ENCODE measurements around the gene LYPD4.
A peak's percentile ranks its signal among the peaks of the same experiment; 100 is the strongest.

LYPD4 gene

DNA sequence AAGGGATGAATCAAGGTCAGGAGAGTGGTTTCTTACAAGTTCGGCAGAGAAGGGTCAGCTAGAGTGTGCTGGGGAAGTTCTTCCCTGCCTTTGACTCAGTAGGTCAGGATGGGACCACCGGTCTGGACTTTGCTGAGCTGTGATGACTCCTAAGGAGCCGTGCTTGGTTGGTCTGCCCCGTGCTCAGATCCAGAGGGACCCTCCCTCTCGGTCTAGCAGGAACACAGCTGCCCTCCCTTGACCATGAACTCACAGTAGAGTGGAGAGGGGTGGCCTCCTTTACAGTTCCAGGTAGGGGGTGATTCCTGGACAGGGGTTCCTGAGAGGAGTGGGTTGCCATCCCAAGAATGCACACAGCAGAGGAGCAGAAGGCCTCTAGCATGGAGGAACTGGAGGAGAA, 19.9 kb upstream of the LYPD4 start:
- TF ChIP-seq, protein P1, sequence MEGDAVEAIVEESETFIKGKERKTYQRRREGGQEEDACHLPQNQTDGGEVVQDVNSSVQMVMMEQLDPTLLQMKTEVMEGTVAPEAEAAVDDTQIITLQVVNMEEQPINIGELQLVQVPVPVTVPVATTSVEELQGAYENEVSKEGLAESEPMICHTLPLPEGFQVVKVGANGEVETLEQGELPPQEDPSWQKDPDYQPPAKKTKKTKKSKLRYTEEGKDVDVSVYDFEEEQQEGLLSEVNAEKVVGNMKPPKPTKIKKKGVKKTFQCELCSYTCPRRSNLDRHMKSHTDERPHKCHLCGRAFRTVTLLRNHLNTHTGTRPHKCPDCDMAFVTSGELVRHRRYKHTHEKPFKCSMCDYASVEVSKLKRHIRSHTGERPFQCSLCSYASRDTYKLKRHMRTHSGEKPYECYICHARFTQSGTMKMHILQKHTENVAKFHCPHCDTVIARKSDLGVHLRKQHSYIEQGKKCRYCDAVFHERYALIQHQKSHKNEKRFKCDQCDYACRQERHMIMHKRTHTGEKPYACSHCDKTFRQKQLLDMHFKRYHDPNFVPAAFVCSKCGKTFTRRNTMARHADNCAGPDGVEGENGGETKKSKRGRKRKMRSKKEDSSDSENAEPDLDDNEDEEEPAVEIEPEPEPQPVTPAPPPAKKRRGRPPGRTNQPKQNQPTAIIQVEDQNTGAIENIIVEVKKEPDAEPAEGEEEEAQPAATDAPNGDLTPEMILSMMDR (conservative IDR thresholded peaks at IDR 0.05), result no peak
- no peak for TF ChIP-seq ZFX (IDR thresholded peaks at IDR 0.05)
- no peak overlapping the region for H3K27ac ChIP-seq

DNA sequence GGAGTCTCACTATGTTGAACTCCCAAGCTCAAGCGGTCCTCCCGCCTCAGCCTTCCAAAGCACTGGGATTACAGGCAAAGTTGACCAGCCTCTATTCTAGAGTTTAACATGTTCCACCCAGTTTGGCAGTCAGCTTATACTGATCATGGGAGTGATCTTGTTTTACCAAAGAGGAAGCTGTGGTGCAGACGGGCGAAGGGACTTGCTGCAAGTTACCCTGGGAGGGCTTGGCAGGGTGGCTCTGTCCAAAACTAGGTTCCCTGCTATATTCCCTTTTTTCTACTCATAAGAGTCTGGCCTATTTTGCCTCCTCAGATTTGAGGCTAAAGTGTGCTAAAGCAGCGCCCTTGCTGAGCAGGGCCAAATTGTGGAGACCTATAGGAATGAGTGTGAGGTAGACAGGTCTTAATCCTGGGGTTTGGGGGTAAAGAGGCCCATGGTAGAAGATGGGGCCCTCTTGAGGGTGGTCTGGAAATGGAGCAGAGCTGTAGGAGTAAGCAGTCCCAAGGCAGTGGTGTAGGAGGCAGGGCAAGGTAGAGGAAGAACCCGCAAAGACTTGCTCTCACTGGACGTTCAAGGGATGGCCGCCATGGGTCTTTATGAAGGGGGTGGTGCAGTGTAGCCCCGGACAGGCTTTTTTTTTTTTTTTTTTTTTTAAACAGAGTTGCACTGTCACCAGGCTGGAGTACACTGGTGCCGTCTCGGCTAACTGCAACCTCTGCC, 18.9 kb upstream of the LYPD4 start:
- TF ChIP-seq ZFX (IDR thresholded peaks at IDR 0.05), result no peak
- TF ChIP-seq, protein P1 (conservative IDR thresholded peaks at IDR 0.05), result no peak
- no peak overlapping the region for H3K27ac ChIP-seq

DNA sequence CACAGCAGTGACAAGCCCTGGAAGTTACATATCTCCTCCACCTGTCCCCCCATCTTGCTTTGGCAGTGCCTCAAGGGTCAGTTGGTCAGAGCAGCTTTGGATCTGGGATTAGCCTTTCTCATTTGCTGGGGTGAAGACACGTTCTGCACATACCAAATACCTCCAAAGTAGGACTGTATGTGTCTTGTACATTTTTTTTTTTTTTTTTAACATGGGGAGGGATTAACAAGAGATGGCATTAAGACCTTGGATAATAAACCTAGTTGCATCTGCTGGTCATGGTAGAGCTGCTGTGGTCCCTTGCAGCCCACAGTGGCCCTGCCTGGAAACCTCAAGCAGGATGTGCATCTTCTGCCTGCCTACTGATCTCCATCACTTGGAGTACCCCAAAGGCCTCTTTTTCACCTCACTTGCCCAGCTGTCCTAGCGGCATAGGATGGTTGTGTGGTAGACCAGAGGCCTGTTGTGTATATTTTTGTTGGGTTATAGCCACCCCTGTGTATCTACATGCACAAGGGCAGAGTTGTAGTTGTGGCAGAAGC, 18.0 kb upstream of the LYPD4 start:
- H3K27ac ChIP-seq, result 0 out of 2 replicates have a peak overlapping the region, but pooled peaks have one; percentile 1
- TF ChIP-seq, protein P1 (conservative IDR thresholded peaks at IDR 0.05), result no peak
- TF ChIP-seq ZFX (IDR thresholded peaks at IDR 0.05), result no peak

DNA sequence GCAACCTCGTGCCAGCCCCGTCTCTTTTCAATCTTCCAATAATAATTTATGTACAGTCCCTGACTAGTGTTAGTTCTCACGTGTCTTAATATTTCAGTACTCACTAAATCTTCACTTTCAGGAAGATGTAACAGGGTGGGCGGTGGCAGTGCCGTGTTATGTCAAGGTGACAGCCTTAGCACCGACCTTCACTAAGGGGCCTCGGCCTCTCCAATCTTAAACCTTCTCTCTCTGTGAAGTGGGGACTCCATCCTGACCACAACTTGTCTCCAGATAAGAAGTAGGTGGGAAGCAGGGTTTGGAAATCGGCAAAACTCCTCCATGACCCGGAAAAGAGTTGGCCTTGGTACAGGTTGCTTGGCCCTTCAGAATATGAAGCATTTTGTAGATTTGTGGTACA, 17.4 kb upstream of the LYPD4 start:
- 0 out of 2 replicates have a peak overlapping the region, but pooled peaks have one; percentile 1 for H3K27ac ChIP-seq

DNA sequence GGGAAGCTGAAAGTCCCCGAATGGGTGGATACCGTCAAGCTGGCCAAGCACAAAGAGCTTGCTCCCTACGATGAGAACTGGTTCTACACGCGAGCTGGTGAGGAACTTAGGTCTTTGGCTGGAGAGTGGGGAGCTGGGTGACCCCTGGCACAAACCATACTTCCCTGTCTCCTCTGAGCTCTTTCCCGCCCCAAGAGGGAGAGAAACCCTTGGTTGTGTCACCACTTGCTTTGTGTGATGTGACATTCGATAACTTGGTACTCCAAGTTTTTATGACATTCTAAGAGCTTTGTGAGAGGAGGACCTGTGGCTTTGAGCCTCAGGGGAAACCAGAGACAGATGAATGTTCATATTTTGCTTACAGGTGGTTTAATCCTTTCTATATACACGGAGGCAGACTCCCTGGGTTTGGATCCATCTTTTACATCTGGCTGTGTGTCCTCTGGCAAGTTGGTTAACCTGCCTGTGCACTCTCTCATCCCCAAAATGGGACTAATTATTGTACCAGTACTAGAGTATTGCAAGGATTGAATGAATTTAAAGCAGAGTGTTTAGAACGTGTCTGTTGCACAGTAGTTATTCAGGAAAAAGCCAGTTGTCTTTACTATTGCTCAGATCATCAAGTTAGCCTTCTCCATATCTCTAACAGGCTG, 16.8 kb upstream of the LYPD4 start:
- TF ChIP-seq ZFX (IDR thresholded peaks at IDR 0.05), result no peak
- TF ChIP-seq, protein P1 (conservative IDR thresholded peaks at IDR 0.05), result no peak

More for the DNA sequence above, 17.4 kb upstream of the LYPD4 start:
- TF ChIP-seq ZFX (IDR thresholded peaks at IDR 0.05), result no peak
- TF ChIP-seq, protein P1 (conservative IDR thresholded peaks at IDR 0.05), result no peak

DNA sequence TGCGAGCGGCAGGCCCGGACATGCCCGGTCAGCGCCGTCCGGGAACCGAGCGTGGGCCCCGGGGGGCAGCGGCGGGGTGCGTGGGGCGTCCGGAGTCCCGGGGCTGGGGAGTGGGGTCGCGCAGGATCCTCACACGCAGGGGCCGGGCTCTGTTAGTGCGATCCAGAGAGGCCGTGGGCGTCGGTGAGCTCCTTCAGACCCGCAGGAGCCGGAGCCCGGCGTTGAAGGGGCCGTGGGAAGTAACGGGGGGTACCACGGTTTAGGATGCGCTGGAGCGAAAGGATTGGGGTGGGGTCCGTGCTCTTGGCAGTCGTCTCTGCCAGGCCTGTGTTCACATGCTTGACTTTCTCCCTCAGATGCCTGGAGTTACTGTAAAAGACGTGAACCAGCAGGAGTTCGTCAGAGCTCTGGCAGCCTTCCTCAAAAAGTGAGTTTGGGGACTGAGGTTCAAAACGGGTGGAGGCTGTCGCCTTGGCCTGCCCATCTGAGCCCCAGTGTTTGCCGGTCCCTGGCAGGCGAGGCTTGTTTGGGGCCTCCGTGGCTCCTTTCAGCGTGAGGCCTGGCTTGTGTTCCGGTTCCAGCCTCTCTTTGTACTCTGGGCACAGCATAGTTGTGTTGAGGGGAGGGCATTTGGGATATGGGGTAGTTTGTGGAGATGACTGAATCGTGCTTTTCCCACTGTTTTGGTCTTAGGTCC, 16.1 kb upstream of the LYPD4 start:
- H3K27ac ChIP-seq, result peak overlapping the region; percentile 92
- TF ChIP-seq, protein P1 (conservative IDR thresholded peaks at IDR 0.05), result no peak
- no peak; the same call in none of the 2 replicates for TF ChIP-seq ZFX (IDR thresholded peaks at IDR 0.05)

More for the DNA sequence above, 16.8 kb upstream of the LYPD4 start:
- H3K27ac ChIP-seq, result peak overlapping the region; percentile 92
